ENCODE data around the gene GABBR2. TPM values are rescaled to one million over a fixed set of nuclear protein-coding genes. Genes with fewer than 3 reads are reported as not detected.

The GABBR2 gene
- total RNA-seq, 1 experiment from 2014 or later, result 0.33 TPM

- intact Hi-C loops (cut with micrococcal nuclease; ENCODE audit: unreplicated experiment), result no loop called here
- H3K4me1 Mint-ChIP-seq (ENCODE audit: low read depth, unreplicated experiment), result no peaks in the 10 kb centered on the region
- H3K4me3 Mint-ChIP-seq (ENCODE audit: low read depth, unreplicated experiment), result no peak overlapping the region
- peak; percentile 35 for DNase-seq
- H3K27me3 Mint-ChIP-seq (ENCODE audit: unreplicated experiment), result peaks cover 67% of the 10 kb centered on the region
- no peaks in the 10 kb centered on the region for H3K9me3 Mint-ChIP-seq (ENCODE audit: low read depth, unreplicated experiment)
- BruUV-seq (replicated peaks), result no TSS peak
- H3K36me3 Mint-ChIP-seq (ENCODE audit: insufficient read depth, unreplicated experiment), result no peaks in the 10 kb centered on the region
- TF ChIP-seq CTCF (IDR thresholded peaks at IDR 0.05; ENCODE audit: unreplicated experiment), result peak; percentile 56
- H3K27ac Mint-ChIP-seq (ENCODE audit: unreplicated experiment), result no peak overlapping the region
- CTCF ChIA-PET, result no interaction called here
These were observed 30.4 kb downstream of the GABBR2 start for GRCh38 chr9:98678244-98678842.

GRCh38 chr9:98673681-98674080 lies 35.1 kb downstream of the GABBR2 start:
- Mint-ChIP-seq H3K27ac (ENCODE audit: unreplicated experiment) (no peak overlapping the region), H3K4me3 (ENCODE audit: low read depth, unreplicated experiment) (no peak overlapping the region), H3K9me3 (ENCODE audit: low read depth, unreplicated experiment) (no peaks in the 10 kb centered on the region), H3K27me3 (ENCODE audit: unreplicated experiment) (peaks cover 100% of the 10 kb centered on the region), H3K4me1 (ENCODE audit: low read depth, unreplicated experiment) (no peaks in the 10 kb centered on the region), H3K36me3 (ENCODE audit: insufficient read depth, unreplicated experiment) (no peaks in the 10 kb centered on the region)
- DNase-seq, result no peak
- intact Hi-C loops (cut with micrococcal nuclease; ENCODE audit: unreplicated experiment), result no loop called here
- CTCF ChIA-PET, result no interaction called here
- BruUV-seq (replicated peaks), result no TSS peak
- no peak for TF ChIP-seq CTCF (IDR thresholded peaks at IDR 0.05; ENCODE audit: unreplicated experiment)

- no peaks in the 10 kb centered on the region for H3K9me3 Mint-ChIP-seq (ENCODE audit: low read depth, unreplicated experiment)
- H3K27me3 Mint-ChIP-seq (ENCODE audit: unreplicated experiment), result peaks cover 93% of the 10 kb centered on the region
- intact Hi-C loops (cut with micrococcal nuclease; ENCODE audit: unreplicated experiment), result no loop called here
- no peaks in the 10 kb centered on the region for H3K36me3 Mint-ChIP-seq (ENCODE audit: insufficient read depth, unreplicated experiment)
- CTCF ChIA-PET, result interaction anchor here (0.6 kb wide), 1 partner anchor 342 kb away, joined by 5 read pairs; no protein-coding TSS in a partner anchor
- H3K4me1 Mint-ChIP-seq (ENCODE audit: low read depth, unreplicated experiment), result no peaks in the 10 kb centered on the region
- no peak for TF ChIP-seq CTCF (IDR thresholded peaks at IDR 0.05; ENCODE audit: unreplicated experiment)
- no peak overlapping the region for H3K27ac Mint-ChIP-seq (ENCODE audit: unreplicated experiment)
- H3K4me3 Mint-ChIP-seq (ENCODE audit: low read depth, unreplicated experiment), result no peak overlapping the region
- DNase-seq, result no peak
- BruUV-seq (replicated peaks), result no TSS peak
These were observed 41.6 kb downstream of the GABBR2 start for GRCh38 chr9:98667005-98667640.

- intact Hi-C loops (cut with micrococcal nuclease; ENCODE audit: unreplicated experiment), result no loop called here
- no peaks in the 10 kb centered on the region for H3K9me3 Mint-ChIP-seq (ENCODE audit: low read depth, unreplicated experiment)
- BruUV-seq (replicated peaks), result no TSS peak
These were observed 43.2 kb downstream of the GABBR2 start for GRCh38 chr9:98665501-98665900.

More at GRCh38 chr9:98665501-98665900, 43.2 kb downstream of the GABBR2 start:
- H3K36me3 Mint-ChIP-seq (ENCODE audit: insufficient read depth, unreplicated experiment), result no peaks in the 10 kb centered on the region
- no peak overlapping the region for H3K27ac Mint-ChIP-seq (ENCODE audit: unreplicated experiment)
- no peaks in the 10 kb centered on the region for H3K4me1 Mint-ChIP-seq (ENCODE audit: low read depth, unreplicated experiment)
- no peak for DNase-seq
- H3K27me3 Mint-ChIP-seq (ENCODE audit: unreplicated experiment), result peaks cover 93% of the 10 kb centered on the region
- no peak overlapping the region for H3K4me3 Mint-ChIP-seq (ENCODE audit: low read depth, unreplicated experiment)
- no peak for TF ChIP-seq CTCF (IDR thresholded peaks at IDR 0.05; ENCODE audit: unreplicated experiment)
- CTCF ChIA-PET, result no interaction called here
